PC-9 (cell line): ENCODE results near the gene MCM3.

ENCODE experiments used
- CTCF ChIP-seq: fragments of 200-600 bp; sonication (generic); conservative IDR thresholded peaks from 2 replicates; pipeline ENCODE4 v1.6.1; 2017; ENCODE audit warnings: mixed run types, antibody characterized with exemption, mild to moderate bottlenecking, moderate library complexity
- EZH2 ChIP-seq: fragments of 200-600 bp; sonication (generic); IDR thresholded peaks from 2 replicates; pipeline ENCODE4 v1.8.0; 2017; ENCODE audit warnings: antibody characterized with exemption, low read depth

GRCh38 chr6:52307900-52308372 lies 23.4 kb upstream of the MCM3 start:
- TF ChIP-seq CTCF: no peak
- no peak for TF ChIP-seq EZH2
